ENCODE results near the gene TTC28.
A peak's percentile ranks its signal among the peaks of the same experiment; 100 is the strongest.

Gene TTC28

DNA sequence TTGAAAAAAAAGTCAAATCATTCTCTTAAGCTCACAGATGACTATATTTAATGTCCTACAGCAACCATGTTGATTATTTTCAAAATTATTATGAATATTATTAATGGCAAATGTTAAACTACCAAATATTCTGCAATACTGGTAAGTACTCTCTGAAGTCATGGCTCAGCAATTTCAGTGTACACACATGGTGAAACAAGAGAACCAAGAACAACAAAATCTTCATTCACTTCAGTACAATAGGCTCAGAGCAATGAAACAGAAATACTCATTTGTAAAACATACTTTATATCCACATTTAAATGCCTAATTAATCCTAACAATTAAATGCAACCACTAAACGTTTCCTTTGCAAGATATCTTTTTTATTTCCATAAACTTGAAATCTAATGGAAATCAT lies 347.2 kb downstream of the TTC28 start:
- Histone ChIP-seq H4K20me1 (no peaks in the 10 kb centered on the region), H3K4me1 (no peaks in the 10 kb centered on the region), H3K36me3 (no peaks in the 10 kb centered on the region), H3K4me3 (no peak overlapping the region), H3K27me3 (no peaks in the 10 kb centered on the region), H3K9ac (no peak overlapping the region), H3K27ac (no peak overlapping the region), H3K4me2 (no peak overlapping the region), H3K9me3 (0 out of 2 replicates have a peak, but pooled peaks cover 4% of the 10 kb centered on the region)
- TF ChIP-seq Cebpa-rat (IDR thresholded peaks at IDR 0.05): no peak

DNA sequence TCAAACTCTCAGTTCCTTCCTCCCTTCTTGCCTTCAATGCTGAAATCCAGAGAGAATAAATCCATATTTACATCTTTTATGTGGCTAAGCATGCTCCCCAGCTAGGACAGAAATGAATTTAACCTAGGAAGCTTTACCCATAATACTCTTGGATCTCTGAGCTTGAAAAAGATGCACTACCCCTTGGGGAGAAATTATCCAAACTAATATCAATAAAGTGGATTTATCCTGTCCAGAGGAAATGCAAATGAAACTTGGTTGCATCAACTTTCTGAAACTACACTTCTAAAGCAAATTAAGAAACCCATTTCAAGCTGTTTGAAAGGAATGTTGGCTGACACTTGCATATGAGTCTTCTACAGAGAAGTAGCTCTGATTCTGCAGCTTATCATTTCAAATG lies 347.9 kb downstream of the TTC28 start:
- Histone ChIP-seq H3K4me3 (no peak overlapping the region), H3K9me3 (0 out of 2 replicates have a peak, but pooled peaks cover 4% of the 10 kb centered on the region), H3K9ac (no peak overlapping the region), H3K4me2 (no peak overlapping the region), H4K20me1 (no peaks in the 10 kb centered on the region), H3K4me1 (no peaks in the 10 kb centered on the region), H3K27me3 (no peaks in the 10 kb centered on the region), H3K36me3 (no peaks in the 10 kb centered on the region), H3K27ac (no peak overlapping the region)
- TF ChIP-seq Cebpa-rat (IDR thresholded peaks at IDR 0.05): no peak

DNA sequence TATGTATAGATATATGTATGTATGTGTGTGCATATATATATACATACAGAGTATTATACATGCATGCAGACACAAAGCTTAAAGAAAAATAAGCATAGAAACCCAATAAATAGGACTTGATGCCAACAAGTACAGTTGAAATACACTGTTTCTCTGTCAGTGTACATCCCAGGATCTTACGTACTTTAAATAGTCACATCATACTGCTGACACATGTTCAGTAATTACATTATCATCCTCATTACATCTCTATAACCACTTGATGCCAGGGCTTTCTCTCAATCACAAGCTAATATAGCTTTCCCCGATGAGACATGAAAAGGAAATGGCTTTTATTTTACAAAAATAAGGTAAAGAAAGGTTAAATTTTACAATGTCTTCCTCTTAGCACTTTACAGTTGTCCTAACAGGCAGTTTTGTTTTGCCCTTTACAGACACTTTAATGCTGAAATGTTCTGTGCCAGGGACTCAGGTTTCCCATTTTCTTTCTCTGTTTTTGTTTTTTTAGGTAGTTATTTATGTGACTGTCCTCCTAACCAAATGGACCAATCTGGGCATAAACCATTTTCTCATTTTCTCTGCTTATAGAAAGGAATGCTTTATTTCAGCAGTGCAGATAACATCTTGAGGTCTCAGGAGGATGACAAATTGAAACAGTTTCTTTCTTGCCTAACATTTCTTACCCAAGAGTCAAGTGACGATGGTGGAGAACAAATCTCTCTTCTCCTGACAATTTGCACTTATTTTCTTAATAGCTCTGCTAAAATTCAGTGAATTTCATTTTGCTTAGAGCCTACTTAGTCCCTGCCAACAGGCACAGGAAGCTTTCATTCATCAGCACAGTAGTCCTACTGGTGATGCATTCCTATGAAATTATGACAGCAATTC lies 350.2 kb downstream of the TTC28 start:
- Histone ChIP-seq H4K20me1 (no peaks in the 10 kb centered on the region), H3K9ac (no peak overlapping the region), H3K36me3 (no peaks in the 10 kb centered on the region), H3K4me3 (no peak overlapping the region), H3K27me3 (no peaks in the 10 kb centered on the region), H3K27ac (no peak overlapping the region), H3K4me2 (no peak overlapping the region), H3K4me1 (no peaks in the 10 kb centered on the region), H3K9me3 (no peaks in the 10 kb centered on the region)
- no peak for TF ChIP-seq Cebpa-rat (IDR thresholded peaks at IDR 0.05)

DNA sequence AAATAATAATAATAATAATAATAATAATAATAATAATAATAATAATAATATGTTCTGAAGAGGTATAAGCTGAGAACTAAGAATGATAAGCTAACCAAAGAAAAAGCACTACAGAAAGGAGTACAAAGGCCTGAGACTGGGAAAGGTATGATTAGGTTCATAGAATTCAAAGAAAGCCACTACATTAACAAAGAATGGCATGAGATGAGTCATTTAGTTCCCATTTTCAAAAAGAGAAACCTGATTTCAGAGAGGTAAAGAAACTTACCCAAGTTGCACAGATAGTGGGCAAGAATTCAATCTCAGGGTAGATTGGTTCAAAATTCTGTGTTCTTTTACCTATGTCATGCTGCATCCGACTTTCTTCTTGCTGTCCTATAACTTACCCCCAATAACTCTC lies 350.9 kb downstream of the TTC28 start:
- H3K4me3 ChIP-seq: no peak overlapping the region
- H3K27me3 ChIP-seq: no peaks in the 10 kb centered on the region
- no peaks in the 10 kb centered on the region for H3K36me3 ChIP-seq
- no peak overlapping the region for H3K4me2 ChIP-seq
- H3K27ac ChIP-seq: no peak overlapping the region
- H3K9ac ChIP-seq: no peak overlapping the region
- no peaks in the 10 kb centered on the region for H4K20me1 ChIP-seq
- H3K9me3 ChIP-seq: no peaks in the 10 kb centered on the region
- no peaks in the 10 kb centered on the region for H3K4me1 ChIP-seq
- TF ChIP-seq Cebpa-rat (IDR thresholded peaks at IDR 0.05): no peak

DNA sequence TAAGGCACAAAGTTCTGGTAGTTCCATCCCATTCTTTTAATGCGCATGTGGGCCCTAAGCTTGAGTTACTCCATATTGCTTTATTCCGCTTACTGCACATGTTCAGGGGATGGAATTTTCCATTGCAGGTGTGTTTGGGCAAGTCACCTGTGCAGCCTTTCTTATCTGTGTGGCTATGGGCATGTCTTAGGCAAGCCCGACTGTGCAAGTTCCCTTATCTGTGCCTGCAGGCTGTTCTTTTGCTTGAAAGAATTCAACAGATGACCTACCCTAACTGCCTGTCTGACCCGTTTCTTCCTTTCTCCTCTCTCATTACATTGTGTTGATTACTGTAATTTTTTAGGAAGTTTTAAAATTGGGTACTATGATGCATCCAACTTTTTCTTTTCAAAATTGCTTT lies 363.6 kb downstream of the TTC28 start:
- TF ChIP-seq Cebpa-rat (IDR thresholded peaks at IDR 0.05): no peak
- Histone ChIP-seq H3K4me2 (no peak overlapping the region), H3K9me3 (no peaks in the 10 kb centered on the region), H3K36me3 (no peaks in the 10 kb centered on the region), H3K27me3 (no peaks in the 10 kb centered on the region), H3K4me3 (no peak overlapping the region), H4K20me1 (no peaks in the 10 kb centered on the region), H3K27ac (no peak overlapping the region), H3K4me1 (no peaks in the 10 kb centered on the region), H3K9ac (no peak overlapping the region)

DNA sequence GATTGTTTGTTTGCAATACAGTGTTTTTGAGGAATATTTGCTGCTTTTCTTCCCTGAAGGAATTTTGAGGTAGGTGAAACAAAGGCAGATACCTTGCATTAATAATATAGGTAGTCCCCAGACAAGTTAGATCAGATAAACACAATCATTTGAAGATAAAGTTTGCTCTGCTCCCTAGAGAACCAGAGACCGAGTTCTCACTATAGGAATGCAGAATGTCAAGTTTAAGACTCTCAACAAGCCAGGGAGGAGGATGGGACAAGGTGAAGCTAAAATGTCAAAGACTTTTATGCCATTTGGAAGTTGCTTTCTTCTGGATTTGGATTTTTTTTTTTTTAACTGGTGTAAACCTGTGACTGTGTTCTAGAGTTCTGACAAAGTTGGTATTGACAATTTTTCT lies 364.7 kb downstream of the TTC28 start:
- Histone ChIP-seq H3K9me3 (no peaks in the 10 kb centered on the region), H3K4me2 (no peak overlapping the region), H3K9ac (no peak overlapping the region), H3K27me3 (no peaks in the 10 kb centered on the region), H3K4me1 (no peaks in the 10 kb centered on the region), H4K20me1 (no peaks in the 10 kb centered on the region), H3K4me3 (no peak overlapping the region), H3K27ac (no peak overlapping the region), H3K36me3 (no peaks in the 10 kb centered on the region)
- no peak for TF ChIP-seq Cebpa-rat (IDR thresholded peaks at IDR 0.05)

DNA sequence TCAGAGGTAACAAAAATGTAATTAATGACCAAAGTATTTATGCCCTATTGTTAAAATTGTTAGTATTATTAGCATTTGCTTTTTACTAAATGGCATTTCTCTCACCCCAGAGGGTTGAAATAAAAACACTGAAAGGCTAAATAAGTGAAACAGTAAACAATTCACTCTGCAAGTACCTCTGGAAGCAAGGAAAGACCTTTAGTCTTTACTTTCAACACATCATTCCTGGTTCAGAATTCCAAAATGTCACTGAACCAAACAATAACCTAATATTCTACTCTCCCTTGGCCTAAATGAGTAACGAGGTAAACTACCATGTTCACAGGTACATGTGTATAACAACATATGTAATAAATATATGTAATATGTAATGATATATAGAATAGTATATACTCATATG lies 369.3 kb downstream of the TTC28 start:
- no peak overlapping the region for H3K9ac ChIP-seq
- H3K27ac ChIP-seq: no peak overlapping the region
- H3K4me3 ChIP-seq: no peak overlapping the region
- no peak overlapping the region for H3K4me2 ChIP-seq
- no peaks in the 10 kb centered on the region for H4K20me1 ChIP-seq
- H3K36me3 ChIP-seq: no peaks in the 10 kb centered on the region
- TF ChIP-seq Cebpa-rat (IDR thresholded peaks at IDR 0.05): no peak
- no peaks in the 10 kb centered on the region for H3K9me3 ChIP-seq
- no peaks in the 10 kb centered on the region for H3K4me1 ChIP-seq
- H3K27me3 ChIP-seq: no peaks in the 10 kb centered on the region

DNA sequence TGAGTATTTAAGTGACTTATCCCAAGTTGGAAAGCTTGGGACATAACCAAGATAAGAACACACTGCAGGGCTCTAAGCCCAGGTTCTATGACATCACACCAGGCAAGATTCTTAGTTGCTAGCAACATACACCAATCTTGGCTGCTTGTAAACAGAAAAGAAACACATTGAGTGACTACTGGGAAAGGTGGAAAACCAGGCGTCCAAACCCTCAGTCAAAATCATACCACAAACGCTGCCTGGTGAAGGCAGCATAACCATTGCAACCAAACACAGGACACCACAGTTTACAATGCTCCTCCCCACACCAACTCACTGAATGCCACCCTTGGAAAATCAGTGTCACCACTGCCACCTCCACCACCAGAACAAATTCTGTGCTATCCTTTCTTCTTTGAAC lies 379.9 kb downstream of the TTC28 start:
- Histone ChIP-seq H3K4me1 (peaks cover 36% of the 10 kb centered on the region), H3K27ac (no peak overlapping the region), H3K4me2 (peak overlapping the region; percentile 19; the same call in 1 of the 2 replicates), H3K27me3 (no peaks in the 10 kb centered on the region), H3K4me3 (no peak overlapping the region), H3K9me3 (no peaks in the 10 kb centered on the region), H3K9ac (no peak overlapping the region), H4K20me1 (no peaks in the 10 kb centered on the region), H3K36me3 (no peaks in the 10 kb centered on the region)
- TF ChIP-seq Cebpa-rat (IDR thresholded peaks at IDR 0.05): no peak

DNA sequence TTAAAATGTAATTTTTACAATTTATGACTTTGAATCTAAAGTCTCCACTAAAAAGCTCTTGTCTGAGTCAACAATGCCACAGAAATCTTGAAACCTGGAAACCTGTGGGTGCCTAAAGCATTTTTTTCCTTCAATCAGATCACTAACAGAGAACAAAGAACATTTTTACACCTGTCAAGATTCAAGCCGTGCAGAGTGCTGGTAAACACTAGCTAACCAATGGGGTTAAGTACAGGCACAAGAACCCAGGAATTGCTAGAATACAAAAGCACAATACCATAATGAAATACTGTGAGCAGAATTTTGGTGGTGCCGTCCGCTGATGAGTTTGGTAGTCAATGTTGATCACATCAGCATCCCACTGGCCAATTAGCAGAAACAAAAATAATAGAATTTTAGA lies 380.3 kb downstream of the TTC28 start:
- TF ChIP-seq Cebpa-rat (IDR thresholded peaks at IDR 0.05): no peak

DNA sequence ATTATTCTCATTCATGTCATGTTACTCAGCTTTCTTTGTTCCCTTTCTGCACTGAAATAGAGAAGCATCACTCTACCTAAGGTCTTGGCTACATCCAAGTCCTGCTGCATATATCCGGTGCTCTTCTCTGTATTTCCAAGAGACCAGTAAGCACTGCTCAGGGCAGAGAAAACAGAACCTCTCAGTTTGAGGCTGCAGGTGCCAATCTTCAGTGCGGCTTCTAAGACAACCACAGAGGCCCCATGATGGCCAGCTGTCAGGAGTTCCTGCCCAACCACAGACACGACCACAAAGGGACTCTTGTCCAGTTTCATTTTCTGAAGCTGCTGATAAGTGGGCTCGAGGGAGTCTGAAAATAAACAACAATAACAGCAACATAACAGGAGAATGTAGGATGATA lies 382.1 kb downstream of the TTC28 start:
- Histone ChIP-seq H3K9ac (no peak overlapping the region; the same call in 1 of the 2 replicates), H3K4me3 (no peak overlapping the region), H3K27ac (no peak overlapping the region), H3K36me3 (no peaks in the 10 kb centered on the region), H4K20me1 (no peaks in the 10 kb centered on the region), H3K4me2 (peak overlapping the region; percentile 77), H3K4me1 (peaks cover 36% of the 10 kb centered on the region), H3K27me3 (no peaks in the 10 kb centered on the region), H3K9me3 (no peaks in the 10 kb centered on the region)
- no peak for TF ChIP-seq Cebpa-rat (IDR thresholded peaks at IDR 0.05)

More for the DNA sequence above, 380.3 kb downstream of the TTC28 start:
- H3K27me3 ChIP-seq: no peaks in the 10 kb centered on the region
- no peak overlapping the region for H3K27ac ChIP-seq
- H3K4me1 ChIP-seq: peaks cover 36% of the 10 kb centered on the region
- H3K4me2 ChIP-seq: no peak overlapping the region
- H4K20me1 ChIP-seq: no peaks in the 10 kb centered on the region
- no peaks in the 10 kb centered on the region for H3K36me3 ChIP-seq
- no peaks in the 10 kb centered on the region for H3K9me3 ChIP-seq
- no peak overlapping the region for H3K4me3 ChIP-seq
- no peak overlapping the region for H3K9ac ChIP-seq

Measured in BLaER1 (cell line).